ENCODE results near the gene TPRA1.

DNA sequence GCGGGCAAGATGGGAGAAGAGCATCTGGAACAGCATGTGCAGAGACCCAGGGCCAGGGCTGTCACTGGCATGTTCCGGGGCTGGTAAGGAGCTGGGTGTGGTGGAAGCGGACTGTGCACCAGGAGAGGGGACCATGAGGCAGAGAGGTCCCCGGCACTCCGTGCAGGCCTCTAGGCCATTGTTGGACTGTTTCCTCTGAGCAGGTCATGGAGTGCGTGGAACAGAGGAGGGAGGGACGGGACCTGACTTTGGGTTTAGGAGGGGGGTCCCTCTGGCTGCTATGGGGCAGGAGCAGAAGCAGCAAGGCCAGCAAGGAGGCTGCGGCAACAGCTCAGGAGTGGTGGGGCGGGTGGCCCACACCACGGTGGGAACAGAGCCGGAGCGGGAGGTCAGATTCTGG, 47.1 kb downstream of the TPRA1 start:
- TF ChIP-seq POLR2A (IDR thresholded peaks at IDR 0.05): no peak
- TF ChIP-seq, protein P1, sequence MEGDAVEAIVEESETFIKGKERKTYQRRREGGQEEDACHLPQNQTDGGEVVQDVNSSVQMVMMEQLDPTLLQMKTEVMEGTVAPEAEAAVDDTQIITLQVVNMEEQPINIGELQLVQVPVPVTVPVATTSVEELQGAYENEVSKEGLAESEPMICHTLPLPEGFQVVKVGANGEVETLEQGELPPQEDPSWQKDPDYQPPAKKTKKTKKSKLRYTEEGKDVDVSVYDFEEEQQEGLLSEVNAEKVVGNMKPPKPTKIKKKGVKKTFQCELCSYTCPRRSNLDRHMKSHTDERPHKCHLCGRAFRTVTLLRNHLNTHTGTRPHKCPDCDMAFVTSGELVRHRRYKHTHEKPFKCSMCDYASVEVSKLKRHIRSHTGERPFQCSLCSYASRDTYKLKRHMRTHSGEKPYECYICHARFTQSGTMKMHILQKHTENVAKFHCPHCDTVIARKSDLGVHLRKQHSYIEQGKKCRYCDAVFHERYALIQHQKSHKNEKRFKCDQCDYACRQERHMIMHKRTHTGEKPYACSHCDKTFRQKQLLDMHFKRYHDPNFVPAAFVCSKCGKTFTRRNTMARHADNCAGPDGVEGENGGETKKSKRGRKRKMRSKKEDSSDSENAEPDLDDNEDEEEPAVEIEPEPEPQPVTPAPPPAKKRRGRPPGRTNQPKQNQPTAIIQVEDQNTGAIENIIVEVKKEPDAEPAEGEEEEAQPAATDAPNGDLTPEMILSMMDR (IDR thresholded peaks at IDR 0.05): no peak
- no peak for TF ChIP-seq POLR2AphosphoS5 (IDR thresholded peaks at IDR 0.05)
- no peak for TF ChIP-seq EP300 (IDR thresholded peaks at IDR 0.05)
